RPMI7951 (cell line): ENCODE data around the gene CD37. TPM values are rescaled to one million over a fixed set of nuclear protein-coding genes. Genes with fewer than 3 reads are reported as not detected.
"Not testable (repeated sequence)": the region's sequence is repeated elsewhere in the genome, so short reads cannot be mapped to it uniquely, and the experiment has no call there.

Experiments used
- DNase-seq: peaks from one replicate; pipeline ENCODE4 v3.0.0-alpha.2; 2012; ENCODE audit warnings: low read depth
- total RNA-seq: library from RNA; depleted of rRNA; stranded (reverse); fragments of >200 nt; shearing (Covaris generic); gene quantifications from 2 replicates; pipeline ENCODE4 v1.2.3, GENCODE V29; 2014; rRNA removed

CD37 gene
- not detected in 2 replicates for total RNA-seq

- DNase-seq: no peak
These were observed at the start of gene CD37 for GRCh38 chr19:49335071-49335783. Gene CD37 (plus strand): TSS chr19:49335406. CDS start chr19:49335541, 135 bp downstream.

GRCh38 chr19:49287141-49287770, 48.0 kb upstream of the CD37 start:
- no peak for DNase-seq

GRCh38 chr19:49288205-49288604, 47.0 kb upstream of the CD37 start:
- not testable (repeated sequence) for DNase-seq

- not testable (repeated sequence) for DNase-seq
These were observed 45.9 kb upstream of the CD37 start for GRCh38 chr19:49289286-49289685.

GRCh38 chr19:49290517-49290916, 44.7 kb upstream of the CD37 start:
- DNase-seq: no peak

GRCh38 chr19:49294401-49294800, 40.8 kb upstream of the CD37 start:
- DNase-seq: no peak

- DNase-seq: no peak
These were observed 39.9 kb upstream of the CD37 start for GRCh38 chr19:49295208-49295880.

GRCh38 chr19:49297403-49297802, 37.8 kb upstream of the CD37 start:
- DNase-seq: no peak

GRCh38 chr19:49298653-49299052, 36.6 kb upstream of the CD37 start:
- DNase-seq: not testable (repeated sequence)

GRCh38 chr19:49301165-49301865, 33.9 kb upstream of the CD37 start:
- DNase-seq: peak; percentile 64

GRCh38 chr19:49301866-49302252, 33.3 kb upstream of the CD37 start:
- DNase-seq: no peak

- not testable (repeated sequence) for DNase-seq
These were observed 28.5 kb upstream of the CD37 start for GRCh38 chr19:49306734-49307133.

- no peak for DNase-seq
These were observed 26.1 kb upstream of the CD37 start for GRCh38 chr19:49309087-49309486.

GRCh38 chr19:49315111-49315510, 20.1 kb upstream of the CD37 start:
- DNase-seq: no peak

GRCh38 chr19:49316284-49316683, 18.9 kb upstream of the CD37 start:
- no peak for DNase-seq

- no peak for DNase-seq
These were observed 16.9 kb upstream of the CD37 start for GRCh38 chr19:49318296-49318695.

GRCh38 chr19:49324801-49325576, 10.2 kb upstream of the CD37 start, which contains the start of gene SLC6A16:
Gene SLC6A16 (minus strand): TSS chr19:49325191. CDS start chr19:49311347, 13,844 bp downstream.
- no peak for DNase-seq

- DNase-seq: not testable (repeated sequence)
These were observed 9.4 kb upstream of the CD37 start for GRCh38 chr19:49325756-49326155.

- no peak for DNase-seq
These were observed 9.0 kb upstream of the CD37 start for GRCh38 chr19:49326165-49326704.

GRCh38 chr19:49327878-49328544, 7.2 kb upstream of the CD37 start:
- DNase-seq: peak; percentile 29
